ENCODE data around the gene HAO2. TPM values are rescaled to one million over a fixed set of nuclear protein-coding genes. Genes with fewer than 3 reads are reported as not detected.

The HAO2 gene
- total RNA-seq, 4 donors from 2014 or later, result 2.2 to 6.8 (median 5.0) TPM

DNA sequence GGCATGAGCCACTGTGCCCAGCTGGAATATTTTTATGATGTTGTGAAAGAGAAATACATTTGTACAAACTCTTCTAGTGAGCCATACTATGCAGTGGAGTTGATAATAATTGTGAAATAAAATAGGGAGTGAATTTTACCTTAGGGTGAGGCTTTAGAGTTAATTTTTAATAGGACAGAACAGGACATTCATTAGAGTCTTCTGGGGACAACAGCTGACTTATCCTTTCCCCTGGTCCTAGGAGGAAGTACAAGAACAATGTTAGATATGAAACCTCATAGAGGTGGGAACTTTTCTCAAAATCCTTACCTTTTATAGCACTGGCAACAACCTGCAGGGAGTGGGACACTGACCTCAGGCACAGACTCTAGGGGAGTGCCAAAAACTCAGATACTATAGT, 21.9 kb downstream of the HAO2 start:
- TF ChIP-seq EP300 (IDR thresholded peaks at IDR 0.05) (no peak), POLR2A (IDR thresholded peaks at IDR 0.05) (no peak), POLR2AphosphoS5 (IDR thresholded peaks at IDR 0.05) (no peak)
- TF ChIP-seq, protein P1, sequence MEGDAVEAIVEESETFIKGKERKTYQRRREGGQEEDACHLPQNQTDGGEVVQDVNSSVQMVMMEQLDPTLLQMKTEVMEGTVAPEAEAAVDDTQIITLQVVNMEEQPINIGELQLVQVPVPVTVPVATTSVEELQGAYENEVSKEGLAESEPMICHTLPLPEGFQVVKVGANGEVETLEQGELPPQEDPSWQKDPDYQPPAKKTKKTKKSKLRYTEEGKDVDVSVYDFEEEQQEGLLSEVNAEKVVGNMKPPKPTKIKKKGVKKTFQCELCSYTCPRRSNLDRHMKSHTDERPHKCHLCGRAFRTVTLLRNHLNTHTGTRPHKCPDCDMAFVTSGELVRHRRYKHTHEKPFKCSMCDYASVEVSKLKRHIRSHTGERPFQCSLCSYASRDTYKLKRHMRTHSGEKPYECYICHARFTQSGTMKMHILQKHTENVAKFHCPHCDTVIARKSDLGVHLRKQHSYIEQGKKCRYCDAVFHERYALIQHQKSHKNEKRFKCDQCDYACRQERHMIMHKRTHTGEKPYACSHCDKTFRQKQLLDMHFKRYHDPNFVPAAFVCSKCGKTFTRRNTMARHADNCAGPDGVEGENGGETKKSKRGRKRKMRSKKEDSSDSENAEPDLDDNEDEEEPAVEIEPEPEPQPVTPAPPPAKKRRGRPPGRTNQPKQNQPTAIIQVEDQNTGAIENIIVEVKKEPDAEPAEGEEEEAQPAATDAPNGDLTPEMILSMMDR (IDR thresholded peaks at IDR 0.05), result no peak
- Histone ChIP-seq H3K27me3 (no peaks in the 10 kb centered on the region), H3K4me1 (no peaks in the 10 kb centered on the region), H3K27ac (no peak overlapping the region), H3K36me3 (no peaks in the 10 kb centered on the region), H3K4me3 (no peak overlapping the region), H3K9me3 (no peaks in the 10 kb centered on the region)
- DNase-seq (ENCODE audit: low spot score in 2 of 2), result no peak

DNA sequence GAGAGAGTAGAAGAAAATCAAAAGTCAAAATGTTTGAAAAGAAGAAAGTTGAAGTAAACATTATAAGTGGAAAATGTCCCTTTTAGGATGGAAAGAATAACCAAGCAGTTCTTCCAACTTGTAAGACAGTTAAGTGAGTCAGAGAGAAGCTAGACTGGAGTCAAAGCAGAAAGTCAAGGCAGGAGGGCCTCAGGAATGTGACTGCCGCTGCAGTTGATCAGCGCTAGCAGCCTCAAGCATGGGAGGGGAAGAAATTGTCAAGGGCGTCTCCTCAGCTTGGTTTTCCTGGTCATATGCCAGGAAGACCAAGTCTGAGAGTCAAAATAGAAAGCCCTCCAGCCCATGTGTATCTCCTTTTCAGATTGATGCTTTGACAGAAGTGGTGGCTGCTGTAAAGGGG, 23.2 kb downstream of the HAO2 start:
- Histone ChIP-seq H3K4me3 (no peak overlapping the region), H3K27ac (no peak overlapping the region), H3K36me3 (no peaks in the 10 kb centered on the region), H3K9me3 (no peaks in the 10 kb centered on the region), H3K27me3 (no peaks in the 10 kb centered on the region), H3K4me1 (no peaks in the 10 kb centered on the region)
- 47% methylated on average over 3 of the region's 3 CpGs for WGBS
- TF ChIP-seq POLR2AphosphoS5 (IDR thresholded peaks at IDR 0.05) (no peak), POLR2A (IDR thresholded peaks at IDR 0.05) (no peak), EP300 (IDR thresholded peaks at IDR 0.05) (no peak)
- TF ChIP-seq, protein P1 (IDR thresholded peaks at IDR 0.05), result no peak
- DNase-seq (ENCODE audit: low spot score in 2 of 2), result no peak

DNA sequence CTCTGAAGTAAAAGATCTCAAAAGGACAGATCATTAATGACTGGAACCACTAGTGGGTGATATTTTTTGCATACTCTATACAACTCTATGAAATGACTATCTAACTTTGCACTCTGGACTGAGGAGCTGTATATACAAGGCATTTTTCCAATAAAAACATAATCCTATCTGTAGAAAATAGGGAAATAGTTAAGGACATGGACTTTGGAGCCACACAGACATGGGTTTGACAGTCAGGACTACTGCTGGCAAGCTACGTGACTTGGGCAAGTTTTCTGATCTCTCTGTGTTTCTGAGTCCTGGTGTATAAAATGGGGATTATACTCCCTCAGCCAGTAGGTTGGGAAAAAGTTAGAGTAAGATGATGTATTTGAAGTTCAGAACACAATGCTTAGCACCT, 25.5 kb downstream of the HAO2 start:
- no peaks in the 10 kb centered on the region for H3K27me3 ChIP-seq
- 81% methylated on average over 1 of the region's 1 CpG for WGBS
- H3K27ac ChIP-seq, result no peak overlapping the region
- H3K36me3 ChIP-seq, result no peaks in the 10 kb centered on the region
- DNase-seq (ENCODE audit: low spot score in 2 of 2), result no peak
- no peaks in the 10 kb centered on the region for H3K9me3 ChIP-seq
- H3K4me3 ChIP-seq, result no peak overlapping the region
- H3K4me1 ChIP-seq, result no peaks in the 10 kb centered on the region
- no peak for TF ChIP-seq POLR2AphosphoS5 (IDR thresholded peaks at IDR 0.05)
- TF ChIP-seq POLR2A (IDR thresholded peaks at IDR 0.05), result no peak
- TF ChIP-seq, protein P1 (IDR thresholded peaks at IDR 0.05), result no peak
- no peak for TF ChIP-seq EP300 (IDR thresholded peaks at IDR 0.05)

DNA sequence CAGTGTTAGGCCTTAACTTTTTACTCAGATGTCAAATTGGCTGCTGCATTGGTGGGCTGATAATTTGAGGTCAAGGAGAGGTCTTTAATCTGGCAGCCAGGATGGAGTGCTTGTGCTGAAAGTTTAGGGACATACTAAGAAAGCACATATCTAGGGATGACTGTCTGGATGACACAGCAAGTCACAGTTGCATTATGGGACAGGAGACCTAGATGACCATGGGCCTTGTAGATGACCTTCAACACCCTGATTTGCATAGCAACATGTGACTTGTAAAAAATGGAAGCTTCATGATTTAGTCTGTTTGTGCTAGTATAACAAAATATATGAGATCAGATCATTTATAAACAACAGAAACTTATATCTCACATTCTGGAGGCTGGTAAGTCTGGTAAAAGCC, 28.4 kb downstream of the HAO2 start:
- Histone ChIP-seq H3K4me3 (no peak overlapping the region), H3K9me3 (no peaks in the 10 kb centered on the region), H3K36me3 (no peaks in the 10 kb centered on the region), H3K27ac (no peak overlapping the region), H3K27me3 (no peaks in the 10 kb centered on the region), H3K4me1 (no peaks in the 10 kb centered on the region)
- no peak for DNase-seq (ENCODE audit: low spot score in 2 of 2)
- TF ChIP-seq, protein P1 (IDR thresholded peaks at IDR 0.05), result no peak
- TF ChIP-seq EP300 (IDR thresholded peaks at IDR 0.05) (no peak), POLR2AphosphoS5 (IDR thresholded peaks at IDR 0.05) (no peak), POLR2A (IDR thresholded peaks at IDR 0.05) (no peak)

- TF ChIP-seq POLR2A (IDR thresholded peaks at IDR 0.05), result no peak
- TF ChIP-seq, protein P1 (IDR thresholded peaks at IDR 0.05), result no peak
- TF ChIP-seq POLR2AphosphoS5 (IDR thresholded peaks at IDR 0.05), result no peak
- TF ChIP-seq EP300 (IDR thresholded peaks at IDR 0.05), result no peak
- Histone ChIP-seq H3K4me1 (no peaks in the 10 kb centered on the region), H3K4me3 (no peak overlapping the region), H3K36me3 (no peaks in the 10 kb centered on the region), H3K27ac (no peak overlapping the region), H3K27me3 (no peaks in the 10 kb centered on the region), H3K9me3 (no peaks in the 10 kb centered on the region)
- 77% methylated on average over 3 of the region's 3 CpGs for WGBS
- DNase-seq (ENCODE audit: low spot score in 2 of 2), result no peak
Measured at GRCh38 chr1:119397986-119398385, 29.4 kb downstream of the HAO2 start.
